H1 (cell line): ENCODE data around the gene PRKCZ. TPM values are rescaled to one million over a fixed set of nuclear protein-coding genes. Genes with fewer than 3 reads are reported as not detected.

Source experiments
- CTCF ChIA-PET: fragments of 300-600 bp; sonication (Branson Sonifier 250); formaldehyde crosslinking; loops from one replicate; lab custom pipeline; 2021; ENCODE audit not compliant: partially characterized antibody; lab: Charles Lee
- POLR2A ChIA-PET: fragments of 300-600 bp; sonication (Branson Sonifier 250); formaldehyde crosslinking; loops from one replicate; lab custom pipeline; 2021; ENCODE audit warnings: inconsistent platforms; ENCODE audit not compliant: partially characterized antibody; lab: Charles Lee
- DNase-seq, 2 experiments: peaks; one replicate each; pipeline versions ENCODE4 v3.0.0 to v3.0.0-alpha.2; 2010 to 2022; ENCODE audit warnings: low spot score in 2 of 2, low read depth in 1 of 2, mixed read lengths in 1 of 2
- FAIRE-seq: peaks from 2 replicates; lab custom pipeline; 2011; peaks lifted over from hg19 to GRCh38; lab: Jason Lieb, UNC
- H2AFZ ChIP-seq: 2 replicates; pipeline ENCODE4 v1.8.1; 2012; ENCODE audit warnings: low read length, inconsistent platforms
- H2AK5ac ChIP-seq: 2 replicates; pipeline ENCODE4 v1.6.1; 2013; ENCODE audit warnings: low read depth, low read length
- H2BK120ac ChIP-seq: replicated peaks from 2 replicates; pipeline ENCODE3; 2013; ENCODE audit warnings: low read depth, low read length, inconsistent platforms
- H2BK12ac ChIP-seq: 2 replicates; pipeline ENCODE4 v1.6.1; 2013; ENCODE audit warnings: low read depth, low read length
- H2BK15ac ChIP-seq: 2 replicates; pipeline ENCODE4 v1.6.1; 2013; ENCODE audit warnings: low read length
- H2BK20ac ChIP-seq: 2 replicates; pipeline ENCODE4 v1.6.1; 2013; ENCODE audit warnings: low read length
- H2BK5ac ChIP-seq: 2 replicates; pipeline ENCODE4 v1.6.1; 2013; ENCODE audit warnings: low read depth, low read length
- H3K14ac ChIP-seq: 2 replicates; pipeline ENCODE4 v1.6.1; 2013; ENCODE audit warnings: inconsistent platforms; ENCODE audit not compliant: insufficient read length
- H3K18ac ChIP-seq: 2 replicates; pipeline ENCODE4 v1.6.1; 2013; ENCODE audit warnings: low read length; ENCODE audit errors: extremely low read depth
- H3K23ac ChIP-seq: 2 replicates; pipeline ENCODE4 v1.6.1; 2013; ENCODE audit warnings: inconsistent platforms; ENCODE audit not compliant: insufficient read length
- H3K23me2 ChIP-seq: 2 replicates; pipeline ENCODE4 v1.6.1; 2013; ENCODE audit warnings: low read depth, low read length
- H3K27ac ChIP-seq: 2 replicates; pipeline ENCODE4 v1.6.1; 2011; ENCODE audit warnings: low read depth, low read length, inconsistent platforms
- H3K27me3 ChIP-seq, 4 experiments: replicated peaks in 1 of 4; 1 replicate in 1 of 4; 2 replicates in 3 of 4; pipeline versions ENCODE4 v1.6.1 to v1.8.1; 2011 to 2013; ENCODE audit warnings: low read length in 3 of 4, mild to moderate bottlenecking in 3 of 4, inconsistent platforms in 2 of 4, mixed read lengths in 2 of 4, moderate library complexity in 1 of 4; ENCODE audit not compliant: control insufficient read depth in 3 of 4, insufficient read depth in 3 of 4; ENCODE audit errors: extremely low read depth in 1 of 4
- H3K36me3 ChIP-seq, 4 experiments: 2 replicates each; pipeline versions ENCODE4 v1.6.1 to v1.8.1; 2011 to 2013; ENCODE audit warnings: mild to moderate bottlenecking in 4 of 4, low read length in 3 of 4, moderate library complexity in 2 of 4, control low read depth in 1 of 4, inconsistent platforms in 1 of 4; ENCODE audit not compliant: insufficient read depth in 4 of 4, control insufficient read depth in 2 of 4
- H3K4ac ChIP-seq: replicated peaks from 2 replicates; pipeline ENCODE3; 2013; ENCODE audit warnings: low read length, low read depth, mixed read lengths, inconsistent platforms; ENCODE audit not compliant: insufficient read length
- H3K4me1 ChIP-seq, 4 experiments: replicated peaks in 1 of 4; 1 replicate in 1 of 4; 2 replicates in 3 of 4; pipeline versions ENCODE4 v1.6.1 to v1.8.1; 2011 to 2013; ENCODE audit warnings: low read length in 3 of 4, inconsistent platforms in 2 of 4, mixed read lengths in 1 of 4; ENCODE audit not compliant: insufficient read depth in 4 of 4, control insufficient read depth in 3 of 4
- H3K4me2 ChIP-seq, 2 experiments: 2 replicates each; pipeline versions ENCODE4 v1.6.1 to v1.8.1; 2011 to 2013; ENCODE audit warnings: low read depth in 2 of 2, low read length in 2 of 2, control low read depth in 1 of 2, inconsistent platforms in 1 of 2, mild to moderate bottlenecking in 1 of 2; ENCODE audit not compliant: insufficient read depth in 1 of 2
- H3K4me3 ChIP-seq, 4 experiments: fragments of 200-600, 300-600 bp in 1 of 4; sonication (generic), shearing (Covaris generic), sonication (Bioruptor Twin) in 1 of 4; 2 replicates each; pipeline versions ENCODE4 v1.5.1 to v1.8.1; 2011 to 2016; ENCODE audit warnings: low read length in 4 of 4, low read depth in 3 of 4, control low read depth in 2 of 4, inconsistent platforms in 2 of 4, mild to moderate bottlenecking in 2 of 4, mixed read lengths in 1 of 4, moderate library complexity in 1 of 4; ENCODE audit not compliant: insufficient read depth in 2 of 4; ENCODE audit errors: extremely low read depth in 1 of 4
- H3K56ac ChIP-seq: replicated peaks from 2 replicates; pipeline ENCODE3; 2013; ENCODE audit warnings: low read depth, mild to moderate bottlenecking, mixed read lengths, low read length, inconsistent platforms; ENCODE audit not compliant: insufficient read length
- H3K79me1 ChIP-seq: 2 replicates; pipeline ENCODE4 v1.6.1; 2013; ENCODE audit warnings: low read depth, low read length, control low read depth
- H3K79me2 ChIP-seq, 2 experiments: 2 replicates each; pipeline versions ENCODE4 v1.6.1 to v1.8.1; 2012 to 2013; ENCODE audit warnings: low read length in 2 of 2, mild to moderate bottlenecking in 2 of 2, inconsistent platforms in 1 of 2; ENCODE audit not compliant: insufficient read depth in 2 of 2, control insufficient read depth in 1 of 2
- H3K9ac ChIP-seq, 4 experiments: replicated peaks in 1 of 4; 1 replicate in 1 of 4; 2 replicates in 3 of 4; pipeline versions ENCODE4 v1.6.1 to v1.8.1; 2011 to 2013; ENCODE audit warnings: low read depth in 3 of 4, low read length in 3 of 4, control low read depth in 2 of 4, mild to moderate bottlenecking in 2 of 4, moderate library complexity in 2 of 4, inconsistent platforms in 1 of 4; ENCODE audit errors: extremely low read depth in 1 of 4
- H3K9me3 ChIP-seq, 2 experiments: 2 replicates each; pipeline versions ENCODE4 v1.6.1 to v1.8.1; 2012 to 2013; ENCODE audit warnings: mild to moderate bottlenecking in 2 of 2, moderate library complexity in 2 of 2, control low read depth in 1 of 2, inconsistent platforms in 1 of 2, low read depth in 1 of 2, low read length in 1 of 2, mixed read lengths in 1 of 2; ENCODE audit not compliant: insufficient read depth in 2 of 2
- H4K20me1 ChIP-seq, 2 experiments: replicated peaks in 1 of 2; 2 replicates each; pipeline versions ENCODE3 to v1.8.1; 2011 to 2013; ENCODE audit warnings: inconsistent platforms in 2 of 2, low read length in 2 of 2, mild to moderate bottlenecking in 1 of 2; ENCODE audit not compliant: insufficient read depth in 2 of 2, control insufficient read depth in 1 of 2
- H4K5ac ChIP-seq: 2 replicates; pipeline ENCODE4 v1.6.1; 2013; ENCODE audit warnings: low read length, low read depth, mixed read lengths, inconsistent platforms; ENCODE audit not compliant: insufficient read length
- H4K8ac ChIP-seq: 2 replicates; pipeline ENCODE4 v1.8.0; 2013; ENCODE audit warnings: mild to moderate bottlenecking, moderate library complexity, low read length, inconsistent platforms; ENCODE audit not compliant: insufficient read depth; ENCODE audit errors: extremely low read depth
- H4K91ac ChIP-seq: replicated peaks from 2 replicates; pipeline ENCODE3; 2013; ENCODE audit warnings: low read length, mixed read lengths, inconsistent platforms; ENCODE audit not compliant: insufficient read length
- CBX5 ChIP-seq: fragments of 300-800, 300-1000 bp; sonication (generic); IDR thresholded peaks from 2 replicates; pipeline ENCODE4 v1.7.1; 2016; ENCODE audit warnings: antibody characterized with exemption, low read length, low read depth
- EGR1 ChIP-seq: IDR thresholded peaks from 2 replicates; pipeline ENCODE4 v1.6.1; 2011; ENCODE audit warnings: low read depth, low read length, borderline replicate concordance
- EP300 ChIP-seq, 2 experiments: IDR thresholded peaks; 1 replicate in 1 of 2; 2 replicates in 1 of 2; pipeline ENCODE4 v1.6.1; 2011 to 2012; ENCODE audit warnings: low read depth in 2 of 2, low read length in 2 of 2, mild to moderate bottlenecking in 2 of 2, borderline replicate concordance in 1 of 2, inconsistent platforms in 1 of 2, moderate library complexity in 1 of 2
- HDAC2 ChIP-seq, 2 experiments: fragments of 300-600 bp in 1 of 2; sonication (generic) in 1 of 2; IDR thresholded peaks; 2 replicates each; pipeline ENCODE4 v1.6.1; 2011 to 2012; ENCODE audit warnings: low read depth in 2 of 2, low read length in 2 of 2, mild to moderate bottlenecking in 2 of 2, moderate library complexity in 2 of 2, borderline replicate concordance in 1 of 2, inconsistent platforms in 1 of 2
- KDM1A ChIP-seq: fragments of 200-600, 300-600 bp; sonication (generic); IDR thresholded peaks from 2 replicates; pipeline ENCODE4 v1.7.1; 2016; ENCODE audit warnings: mild to moderate bottlenecking, low read length, borderline replicate concordance
- PHF8 ChIP-seq: fragments of 200-600 bp; sonication (generic); conservative IDR thresholded peaks from 2 replicates; pipeline ENCODE4 v1.7.1; 2012; ENCODE audit warnings: low read depth, mild to moderate bottlenecking, inconsistent platforms, low read length, moderate library complexity
- RNF2 ChIP-seq: fragments of 200-900, 300-1000 bp; sonication (generic); IDR thresholded peaks from 2 replicates; pipeline ENCODE4 v1.7.1; 2016; ENCODE audit warnings: borderline replicate concordance, low read depth, mild to moderate bottlenecking, antibody characterized with exemption, low read length; ENCODE audit not compliant: poor library complexity, severe bottlenecking; ENCODE audit errors: missing control alignments
- SAP30 ChIP-seq: fragments of 300-600 bp; sonication (generic); IDR thresholded peaks from 2 replicates; pipeline ENCODE4 v1.7.1; 2012; ENCODE audit warnings: low read length, moderate library complexity, mild to moderate bottlenecking, inconsistent platforms; ENCODE audit not compliant: insufficient read depth, insufficient replicate concordance
- SP1 ChIP-seq: IDR thresholded peaks from 2 replicates; pipeline ENCODE4 v1.6.1; 2011; ENCODE audit warnings: low read depth, low read length
- TAF1 ChIP-seq: IDR thresholded peaks from 2 replicates; pipeline ENCODE4 v1.6.1; 2011; ENCODE audit warnings: mild to moderate bottlenecking, low read depth, low read length
- ZNF274 ChIP-seq: IDR thresholded peaks from 2 replicates; pipeline ENCODE4 v1.7.0; 2012; ENCODE audit warnings: low read length, borderline replicate concordance; ENCODE audit errors: extremely low read depth
- WGBS, 2 experiments: shearing (Covaris generic) in 1 of 2; methylation state at CpG; one replicate each; pipeline versions ENCODE4 v1.1.6 to v1.1.7; 2013 to 2015; ENCODE audit warnings: low lambda C conversion rate in 2 of 2, mixed read lengths in 2 of 2, inconsistent platforms in 1 of 2, low coverage in 1 of 2, missing lambda C conversion rate in 1 of 2; ENCODE audit not compliant: insufficient replicate concordance in 2 of 2, insufficient coverage in 1 of 2, insufficient read length in 1 of 2; ENCODE audit errors: extremely low coverage in 1 of 2, missing lambda C conversion rate in 1 of 2; 5-methylcytosine and 5-hydroxymethylcytosine counted together
- polyA plus RNA-seq, 7 experiments: library from polyadenylated mRNA; depleted of rRNA in 3 of 7; stranded (reverse) in 5 of 7; unstranded in 2 of 7; fragments of >200 nt in 5 of 7; fragments of 200-250 nt in 2 of 7; gene quantifications; 1 replicate in 5 of 7; 2 replicates in 1 of 7; 4 replicates in 1 of 7; pipeline versions ENCODE4 v1.2.1 to v1.2.3, GENCODE V29; 2011 to 2013; ENCODE audit warnings: missing spikeins in 2 of 7, mixed read lengths in 2 of 7
- total RNA-seq: library from RNA; stranded (reverse); fragmentation: NEBNext Ultra II Directional; extraction: Animal tissue kit (Norgen Biotek cat#: 25700); gene quantifications from 2 replicates; pipeline ENCODE4 v1.2.1, GENCODE V29; 2021
- TF ChIP-seq, protein P1 (sequence below): IDR thresholded peaks from 2 replicates; pipeline ENCODE4 v1.6.1; 2012; ENCODE audit warnings: inconsistent platforms

PRKCZ gene
- total and polyA plus RNA-seq, 2 of the 8 experiments (the other 6 are each of a cell fraction or from before 2014, with no cell fraction given): 37.4 to 45.1 TPM

DNA sequence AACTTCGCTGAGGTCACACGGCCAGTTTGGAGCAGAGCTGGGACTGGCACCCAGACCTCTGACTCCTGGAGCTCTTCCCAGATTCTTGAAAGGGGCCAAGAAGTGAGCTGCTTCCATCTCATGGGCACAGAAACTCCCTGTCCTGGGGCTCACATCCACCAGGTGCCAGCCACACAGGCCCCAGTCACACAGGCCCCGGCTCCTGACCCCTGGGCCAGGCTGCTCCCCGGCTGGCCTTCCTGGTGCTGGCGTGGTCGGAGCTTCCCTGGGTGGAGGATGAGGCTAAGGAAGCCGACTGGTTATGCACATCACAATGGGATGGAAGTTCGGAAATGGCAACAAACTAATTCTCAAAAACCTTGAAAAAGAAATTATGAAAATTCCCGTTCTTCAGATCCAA lies 34.1 kb upstream of the PRKCZ start:
- Histone ChIP-seq H4K8ac (no peak overlapping the region), H2BK12ac (no peak overlapping the region), H3K9ac (no peak overlapping the region), H3K4me2 (no peak overlapping the region), H3K36me3 (no peaks in the 10 kb centered on the region), H3K56ac (peak overlapping the region; percentile 36), H2BK20ac (no peak overlapping the region), H3K23me2 (peaks cover 7% of the 10 kb centered on the region; the same call in 1 of the 2 replicates), H3K4me1 (peaks cover 0 to 10% (median 3%) of the 10 kb centered on the region in 4 experiments; a peak in 5 of 7 replicates), H3K27me3 (peaks cover 3 to 18% (median 14%) of the 10 kb centered on the region in 4 experiments), H3K9me3 (no peaks in the 10 kb centered on the region), H4K91ac (no peak overlapping the region), H3K27ac (no peak overlapping the region), H3K79me1 (no peaks in the 10 kb centered on the region), H3K23ac (no peak overlapping the region), H3K18ac (no peak overlapping the region), H3K4ac (no peak overlapping the region), H4K20me1 (peaks cover 0 to 4% of the 10 kb centered on the region in 2 experiments), H2AK5ac (no peak overlapping the region), H2BK120ac (no peak overlapping the region), H2BK5ac (no peak overlapping the region), H3K79me2 (no peaks in the 10 kb centered on the region), H3K14ac (no peak overlapping the region), H2BK15ac (no peak overlapping the region), H4K5ac (no peak overlapping the region), H3K4me3 (no peak overlapping the region), H2AFZ (no peak overlapping the region)
- ChIA-PET CTCF (interaction anchor here (1.3 to 2.4 kb wide), 4 partner anchors 19 to 158 kb away, joined by 3 to 8 read pairs (median 4); no protein-coding TSS in a partner anchor), POLR2A (no interaction called here)
- 84% methylated on average over 9 of the region's 9 CpGs; no CpG with 5 or more reads in 1 of the 2 experiments for WGBS, 2 experiments
- FAIRE-seq: no peak
- no peak for DNase-seq
- TF ChIP-seq RNF2 (no peak), TAF1 (no peak), ZNF274 (no peak), EGR1 (no peak), SAP30 (no peak), HDAC2 (IDR thresholded peaks at IDR 0.05; ENCODE audit: borderline replicate concordance in 1 of 2, low read depth in 2 of 2, low read length in 2 of 2) (no peak), CBX5 (no peak), SP1 (no peak), KDM1A (no peak), EP300 (IDR thresholded peaks at IDR 0.05; ENCODE audit: borderline replicate concordance in 1 of 2, low read depth in 2 of 2, low read length in 2 of 2) (no peak), PHF8 (no peak)
- TF ChIP-seq, protein P1, sequence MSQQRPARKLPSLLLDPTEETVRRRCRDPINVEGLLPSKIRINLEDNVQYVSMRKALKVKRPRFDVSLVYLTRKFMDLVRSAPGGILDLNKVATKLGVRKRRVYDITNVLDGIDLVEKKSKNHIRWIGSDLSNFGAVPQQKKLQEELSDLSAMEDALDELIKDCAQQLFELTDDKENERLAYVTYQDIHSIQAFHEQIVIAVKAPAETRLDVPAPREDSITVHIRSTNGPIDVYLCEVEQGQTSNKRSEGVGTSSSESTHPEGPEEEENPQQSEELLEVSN: no peak
